PFSK-1 (cell line): ENCODE results near the gene SAMD14.

Experiments used
- FOXP2 ChIP-seq: optimal IDR thresholded peaks from 2 replicates; pipeline ENCODE3; 2011; ENCODE audit warnings: borderline replicate concordance, control low read depth, inconsistent platforms; ENCODE audit not compliant: insufficient read depth; ENCODE audit errors: extremely low read length, extremely low read depth
- POLR2AphosphoS5 ChIP-seq: IDR thresholded peaks from 2 replicates; pipeline ENCODE4 v1.6.1; 2012; ENCODE audit warnings: low read depth, mild to moderate bottlenecking, control low read depth, low read length, moderate library complexity
- REST ChIP-seq, 2 experiments: IDR thresholded peaks; 2 replicates each; pipeline versions ENCODE4 v1.6.1 to v1.8.0; 2011 to 2012; ENCODE audit warnings: low read depth in 2 of 2, low read length in 2 of 2, control low read depth in 1 of 2, inconsistent platforms in 1 of 2, mild to moderate bottlenecking in 1 of 2, moderate library complexity in 1 of 2; ENCODE audit not compliant: insufficient read depth in 1 of 2
- SIN3A ChIP-seq: IDR thresholded peaks from 2 replicates; pipeline ENCODE4 v1.6.1; 2012; ENCODE audit warnings: mild to moderate bottlenecking, low read length, moderate library complexity, borderline replicate concordance; ENCODE audit not compliant: insufficient read depth
- TAF1 ChIP-seq: IDR thresholded peaks from 2 replicates; pipeline ENCODE4 v1.6.1; 2012; ENCODE audit warnings: low read length, control low read depth, borderline replicate concordance; ENCODE audit not compliant: insufficient read depth

Gene SAMD14

GRCh38 chr17:50146230-50146926 lies 16.4 kb upstream of the SAMD14 start:
- TF ChIP-seq FOXP2 (no peak), TAF1 (no peak), SIN3A (no peak), REST (IDR thresholded peaks at IDR 0.05; ENCODE audit: insufficient read depth in 1 of 2, low read depth in 2 of 2, low read length in 2 of 2) (no peak), POLR2AphosphoS5 (no peak)

- TF ChIP-seq POLR2AphosphoS5: no peak
- no peak for TF ChIP-seq FOXP2
- TF ChIP-seq SIN3A: no peak
- TF ChIP-seq REST (IDR thresholded peaks at IDR 0.05; ENCODE audit: insufficient read depth in 1 of 2, low read depth in 2 of 2, low read length in 2 of 2): no peak
- no peak for TF ChIP-seq TAF1
Measured at GRCh38 chr17:50145532-50146229, 15.7 kb upstream of the SAMD14 start.

- TF ChIP-seq POLR2AphosphoS5 (no peak), TAF1 (no peak), FOXP2 (no peak), SIN3A (no peak), REST (IDR thresholded peaks at IDR 0.05; ENCODE audit: insufficient read depth in 1 of 2, low read depth in 2 of 2, low read length in 2 of 2) (no peak)
Measured at GRCh38 chr17:50144845-50145531, 15.0 kb upstream of the SAMD14 start.

- TF ChIP-seq REST (IDR thresholded peaks at IDR 0.05; ENCODE audit: insufficient read depth in 1 of 2, low read depth in 2 of 2, low read length in 2 of 2) (no peak), SIN3A (no peak), TAF1 (no peak), POLR2AphosphoS5 (no peak), FOXP2 (no peak)
Measured at GRCh38 chr17:50144355-50144754, 14.4 kb upstream of the SAMD14 start.
